Activated CD8-positive, alpha-beta memory T cell treated with anti-CD3 and anti-CD28 coated beads, Interleukin-2, amount 10 ng/mL, durations not matched to agents 7 days and 5 days (primary cell): Measurements from ENCODE around the gene LYPD8. TPM values are rescaled to one million over a fixed set of nuclear protein-coding genes. Genes with fewer than 3 reads are reported as not detected.
"Not testable (repeated sequence)": the region's sequence is repeated elsewhere in the genome, so short reads cannot be mapped to it uniquely, and the experiment has no call there.

Source experiments
- ATAC-seq: fragments of 150-1000 bp; cut with Tn5 transposase; one replicate; pipeline ENCODE4 v1.10.0; 2021; ENCODE audit warnings: moderate library complexity
- CTCF ChIA-PET: fragments of 350-600 bp; sonication (Branson Sonifier 250); formaldehyde crosslinking; loops from one replicate; lab custom pipeline; 2021; ENCODE audit warnings: antibody characterized with exemption; lab: Charles Lee
- DNase-seq: peaks from one replicate; pipeline ENCODE4 v3.0.0-alpha.2; 2020
- H3K27ac Mint-ChIP-seq: one replicate; pipeline ENCODE4 v1.8.0; 2021; ENCODE audit warnings: mild to moderate bottlenecking, mixed read lengths
- H3K27me3 Mint-ChIP-seq: one replicate; pipeline ENCODE4 v1.8.0; 2021; ENCODE audit warnings: mixed read lengths
- H3K36me3 Mint-ChIP-seq: one replicate; pipeline ENCODE4 v1.8.0; 2021; ENCODE audit warnings: mild to moderate bottlenecking, mixed read lengths
- H3K4me1 Mint-ChIP-seq: one replicate; pipeline ENCODE4 v1.8.0; 2021; ENCODE audit warnings: mixed read lengths
- H3K4me3 Mint-ChIP-seq: one replicate; pipeline ENCODE4 v1.8.0; 2021; ENCODE audit warnings: mild to moderate bottlenecking, moderate library complexity, mixed read lengths
- H3K9me3 Mint-ChIP-seq: one replicate; pipeline ENCODE4 v1.8.0; 2022; ENCODE audit warnings: low read depth, mixed read lengths
- total RNA-seq, 2 experiments: library from RNA; stranded (reverse); gene quantifications; one replicate each; pipeline ENCODE4 v1.2.3, GENCODE V29; 2021

Gene LYPD8, protein sequence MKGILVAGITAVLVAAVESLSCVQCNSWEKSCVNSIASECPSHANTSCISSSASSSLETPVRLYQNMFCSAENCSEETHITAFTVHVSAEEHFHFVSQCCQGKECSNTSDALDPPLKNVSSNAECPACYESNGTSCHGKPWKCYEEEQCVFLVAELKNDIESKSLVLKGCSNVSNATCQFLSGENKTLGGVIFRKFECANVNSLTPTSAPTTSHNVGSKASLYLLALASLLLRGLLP
- not detected for total RNA-seq

- Mint-ChIP-seq H3K4me1 (peaks cover 5% of the 10 kb centered on the region), H3K36me3 (no peaks in the 10 kb centered on the region), H3K27ac (no peak within 1 kb of the TSS), H3K27me3 (no peaks in the 10 kb centered on the region), H3K4me3 (no peak within 1 kb of the TSS), H3K9me3 (no peaks in the 10 kb centered on the region)
- ATAC-seq (no peak), DNase-seq (no peak)
- CTCF ChIA-PET, result no interaction called here
These were observed at the start of gene LYPD8 for GRCh38 chr1:248755517-248755916. Gene LYPD8 (minus strand): TSS chr1:248755759. CDS start chr1:248751081, 4,678 bp downstream.

DNA sequence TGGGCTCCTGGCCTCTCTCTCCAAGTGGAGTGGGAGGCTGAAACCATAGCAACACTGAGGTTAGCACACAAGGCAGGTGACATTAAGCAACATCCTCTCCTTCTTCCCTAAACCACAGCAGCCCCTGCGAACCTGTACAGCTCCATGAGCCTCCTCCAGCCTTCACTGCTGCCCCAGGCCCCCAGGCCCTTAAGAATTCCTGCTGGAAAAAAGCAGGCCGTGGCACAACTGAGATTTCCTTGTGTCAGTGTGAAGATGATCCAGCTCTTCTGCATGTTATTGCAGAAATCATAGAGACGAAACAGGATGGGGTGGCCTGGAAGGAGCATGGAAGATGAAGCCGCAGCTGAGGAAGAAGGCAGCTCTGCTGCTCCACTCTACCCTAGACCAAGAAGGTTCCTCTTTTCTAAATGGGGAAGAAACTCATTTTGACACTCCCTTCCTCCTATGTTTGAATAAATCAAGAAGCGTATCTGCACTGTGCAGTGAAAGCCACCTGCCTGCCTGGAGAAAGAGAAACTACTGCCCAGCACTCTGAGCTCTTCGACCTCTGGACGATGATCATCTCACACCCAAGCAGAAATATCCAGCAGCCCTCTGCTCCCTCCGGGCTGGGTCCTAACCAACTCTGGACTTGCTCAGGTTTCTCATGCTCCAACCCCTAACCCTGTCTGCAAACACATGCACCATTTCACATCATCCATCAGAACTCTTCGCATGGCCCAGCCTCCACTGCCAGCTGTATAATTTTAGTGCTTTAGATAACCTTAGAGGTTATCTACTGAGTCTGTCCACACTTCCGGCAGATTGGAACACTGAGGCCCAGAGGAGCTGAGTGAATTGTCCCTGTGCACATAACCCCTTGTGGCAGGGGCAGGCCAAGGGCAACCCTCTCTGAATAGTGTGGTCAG lies 49.5 kb upstream of the LYPD8 start:
- ATAC-seq, result no peak
- CTCF ChIA-PET, result interaction anchor here (1.0 to 1.7 kb wide), 6 partner anchors 10 to 401 kb away, joined by 3 to 6 read pairs (median 4); no protein-coding TSS in a partner anchor
- H3K27me3 Mint-ChIP-seq, result peaks cover 8% of the 10 kb centered on the region
- no peaks in the 10 kb centered on the region for H3K9me3 Mint-ChIP-seq
- H3K4me3 Mint-ChIP-seq, result no peak overlapping the region
- no peak overlapping the region for H3K27ac Mint-ChIP-seq
- no peak for DNase-seq
- no peaks in the 10 kb centered on the region for H3K36me3 Mint-ChIP-seq
- peaks cover 9% of the 10 kb centered on the region for H3K4me1 Mint-ChIP-seq

GRCh38 chr1:248803501-248803900 lies 47.9 kb upstream of the LYPD8 start:
- H3K9me3 Mint-ChIP-seq, H3K4me1 Mint-ChIP-seq, DNase-seq, CTCF ChIA-PET, H3K27ac Mint-ChIP-seq, H3K4me3 Mint-ChIP-seq, ATAC-seq, H3K36me3 Mint-ChIP-seq: not testable (repeated sequence)
- H3K27me3 Mint-ChIP-seq, result peaks cover 17% of the 10 kb centered on the region

GRCh38 chr1:248802454-248802853 lies 46.9 kb upstream of the LYPD8 start:
- H3K27me3 Mint-ChIP-seq, result peaks cover 26% of the 10 kb centered on the region
- no peak overlapping the region for H3K27ac Mint-ChIP-seq
- CTCF ChIA-PET, result no interaction called here
- H3K4me3 Mint-ChIP-seq, result no peak overlapping the region
- ATAC-seq, result no peak
- H3K9me3 Mint-ChIP-seq, result no peaks in the 10 kb centered on the region
- peaks cover 9% of the 10 kb centered on the region for H3K4me1 Mint-ChIP-seq
- DNase-seq, result no peak
- no peaks in the 10 kb centered on the region for H3K36me3 Mint-ChIP-seq

DNA sequence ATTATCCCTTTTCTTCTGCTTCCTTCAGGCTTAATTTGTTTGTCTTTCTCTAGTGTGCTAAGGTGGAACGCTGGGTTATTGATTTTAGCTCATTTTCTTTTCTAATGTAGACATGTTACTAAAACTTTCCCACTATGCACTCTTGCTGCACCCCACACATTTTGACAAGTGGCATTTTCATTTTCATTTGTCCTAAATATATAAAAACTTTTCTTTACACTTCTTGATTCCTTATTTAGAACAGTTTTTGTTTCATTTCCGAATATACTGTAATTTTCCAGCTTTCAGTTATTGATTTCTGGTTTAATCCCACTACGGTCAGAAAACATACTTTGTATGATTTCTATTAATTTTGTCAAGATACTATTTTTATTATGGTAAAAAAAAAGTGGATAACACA lies 44.9 kb upstream of the LYPD8 start:
- ATAC-seq (no peak), DNase-seq (no peak)
- peaks cover 5% of the 10 kb centered on the region for H3K4me1 Mint-ChIP-seq
- no peak overlapping the region for H3K27ac Mint-ChIP-seq
- H3K4me3 Mint-ChIP-seq, result no peak overlapping the region
- CTCF ChIA-PET, result no interaction called here
- peaks cover 39% of the 10 kb centered on the region for H3K27me3 Mint-ChIP-seq
- H3K9me3 Mint-ChIP-seq, result no peaks in the 10 kb centered on the region
- H3K36me3 Mint-ChIP-seq, result no peaks in the 10 kb centered on the region

- Mint-ChIP-seq H3K27me3 (peaks cover 46% of the 10 kb centered on the region), H3K4me3 (no peak overlapping the region), H3K4me1 (peaks cover 4% of the 10 kb centered on the region), H3K9me3 (no peaks in the 10 kb centered on the region), H3K27ac (no peak overlapping the region), H3K36me3 (peaks cover 4% of the 10 kb centered on the region)
- DNase-seq (no peak), ATAC-seq (no peak)
- CTCF ChIA-PET, result no interaction called here
These were observed 43.2 kb upstream of the LYPD8 start for GRCh38 chr1:248798791-248799190.

DNA sequence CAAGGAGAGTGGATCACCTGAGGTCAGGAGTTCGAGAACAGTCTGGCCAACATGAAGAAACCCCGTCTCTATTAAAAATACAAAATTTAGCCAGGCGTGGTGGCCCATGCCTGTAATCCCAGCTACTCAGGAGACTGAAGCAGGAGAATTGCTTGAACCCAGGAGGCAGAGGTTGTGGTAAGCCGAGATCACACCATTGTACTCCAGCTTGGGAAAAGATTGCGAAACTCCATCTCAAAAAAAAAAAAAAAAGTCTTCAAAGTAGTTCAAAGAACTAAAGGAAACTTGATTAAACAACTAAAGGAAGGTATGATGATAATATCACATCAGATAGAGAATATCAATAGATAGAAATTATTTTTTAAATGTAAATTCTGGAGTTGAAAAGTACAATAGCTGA lies 39.1 kb upstream of the LYPD8 start:
- H3K9me3 Mint-ChIP-seq, H3K36me3 Mint-ChIP-seq, ATAC-seq, H3K27ac Mint-ChIP-seq, DNase-seq, H3K4me3 Mint-ChIP-seq: not testable (repeated sequence)
- peaks cover 16% of the 10 kb centered on the region for H3K4me1 Mint-ChIP-seq
- H3K27me3 Mint-ChIP-seq, result peaks cover 44% of the 10 kb centered on the region
- CTCF ChIA-PET, result interaction anchor here (1.2 kb wide), 2 partner anchors 10 to 31 kb away, joined by 4 to 5 read pairs; partner anchors contain the start of gene SH3BP5L

GRCh38 chr1:248793592-248793991 lies 38.0 kb upstream of the LYPD8 start:
- H3K9me3 Mint-ChIP-seq, result no peaks in the 10 kb centered on the region
- H3K27ac Mint-ChIP-seq, result no peak overlapping the region
- DNase-seq, result peak; percentile 66
- H3K36me3 Mint-ChIP-seq, result peaks cover 4% of the 10 kb centered on the region
- CTCF ChIA-PET, result interaction anchor here (1.4 kb wide), 1 partner anchor 12 kb away, joined by 5 read pairs; no protein-coding TSS in a partner anchor
- H3K4me1 Mint-ChIP-seq, result peaks cover 16% of the 10 kb centered on the region
- ATAC-seq, result peak; percentile 93
- H3K27me3 Mint-ChIP-seq, result peaks cover 39% of the 10 kb centered on the region
- no peak overlapping the region for H3K4me3 Mint-ChIP-seq

DNA sequence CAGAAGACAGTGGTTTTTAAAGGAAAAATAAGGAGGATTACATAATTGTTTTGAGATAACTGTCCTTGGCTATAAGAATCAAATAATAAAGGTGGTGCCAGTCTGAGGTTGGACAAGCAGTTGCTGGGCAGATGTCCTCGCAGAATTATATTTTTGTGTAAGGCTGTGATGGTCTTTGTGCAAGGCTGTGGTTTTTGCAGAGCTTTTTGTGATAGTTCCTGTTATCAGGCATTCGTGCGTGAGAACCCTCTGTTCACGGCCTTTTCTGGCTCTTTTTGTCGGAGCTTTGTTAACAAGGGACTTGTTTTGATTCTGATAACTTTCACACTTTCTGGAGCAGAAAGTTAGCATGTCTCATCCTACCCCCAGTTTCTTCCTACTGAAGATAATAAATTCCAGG lies 36.8 kb upstream of the LYPD8 start:
- DNase-seq (no peak), ATAC-seq (no peak)
- Mint-ChIP-seq H3K36me3 (peaks cover 4% of the 10 kb centered on the region), H3K4me1 (peaks cover 16% of the 10 kb centered on the region), H3K27me3 (peaks cover 33% of the 10 kb centered on the region), H3K4me3 (no peak overlapping the region), H3K9me3 (no peaks in the 10 kb centered on the region), H3K27ac (no peak overlapping the region)
- CTCF ChIA-PET, result interaction anchor here (1.4 kb wide), 1 partner anchor 13 kb away, joined by 5 read pairs; no protein-coding TSS in a partner anchor

- no peak for ATAC-seq
- Mint-ChIP-seq H3K27me3 (peaks cover 28% of the 10 kb centered on the region), H3K27ac (no peak overlapping the region), H3K4me3 (no peak overlapping the region), H3K4me1 (peaks cover 24% of the 10 kb centered on the region), H3K9me3 (no peaks in the 10 kb centered on the region), H3K36me3 (peaks cover 4% of the 10 kb centered on the region)
- DNase-seq, result peak; percentile 19
- CTCF ChIA-PET, result no interaction called here
These were observed 35.5 kb upstream of the LYPD8 start for GRCh38 chr1:248791010-248791409.

DNA sequence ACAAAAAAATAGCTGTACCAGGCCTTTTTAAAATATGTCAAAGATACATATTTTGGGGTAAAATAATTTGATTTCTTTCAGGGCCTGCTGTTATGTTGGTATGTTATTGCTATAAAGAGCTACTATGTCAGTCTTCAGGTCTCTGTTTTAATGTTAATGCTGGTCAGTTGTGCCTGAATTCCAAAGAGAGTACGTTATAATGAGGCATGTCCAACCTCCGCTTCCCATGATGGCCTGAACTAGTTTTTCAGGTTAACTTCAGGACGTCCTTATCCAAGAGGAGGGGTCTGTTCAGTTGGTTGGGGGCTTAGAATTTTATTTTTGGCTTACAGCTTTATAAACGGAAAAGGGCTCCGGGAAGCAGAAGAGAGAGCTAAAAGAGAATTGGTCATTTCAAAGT lies 34.9 kb upstream of the LYPD8 start:
- H3K9me3 Mint-ChIP-seq, result no peaks in the 10 kb centered on the region
- H3K27me3 Mint-ChIP-seq, result peaks cover 27% of the 10 kb centered on the region
- ATAC-seq (no peak), DNase-seq (no peak)
- H3K36me3 Mint-ChIP-seq, result peaks cover 4% of the 10 kb centered on the region
- no peak overlapping the region for H3K4me3 Mint-ChIP-seq
- CTCF ChIA-PET, result interaction anchor here (1.3 kb wide), 1 partner anchor 16 kb away, joined by 3 read pairs; no protein-coding TSS in a partner anchor
- peaks cover 29% of the 10 kb centered on the region for H3K4me1 Mint-ChIP-seq
- H3K27ac Mint-ChIP-seq, result no peak overlapping the region

DNA sequence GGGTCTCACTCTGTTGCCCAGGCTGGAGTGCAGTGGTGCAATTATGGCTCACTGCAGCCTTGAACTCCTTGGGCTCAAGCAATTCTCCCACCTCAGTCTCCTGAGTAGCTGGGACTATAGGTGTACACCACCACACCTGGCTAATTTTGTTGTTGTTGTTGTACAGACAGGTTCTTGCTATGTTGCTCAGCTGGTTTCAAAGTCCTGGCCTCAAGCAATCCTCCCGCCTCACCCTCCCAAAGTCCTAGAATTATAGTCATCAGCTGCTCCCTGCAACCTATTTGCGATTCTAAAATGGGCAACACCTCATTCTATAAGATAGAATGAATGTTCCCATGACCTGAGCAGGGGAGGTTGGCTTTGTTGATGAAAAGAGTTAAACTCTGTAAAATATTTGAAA lies 33.8 kb upstream of the LYPD8 start:
- CTCF ChIA-PET, result interaction anchor here (0.6 to 1.3 kb wide), 2 partner anchors 17 to 30 kb away, joined by 3 to 5 read pairs; no protein-coding TSS in a partner anchor
- Mint-ChIP-seq H3K27me3 (peaks cover 23% of the 10 kb centered on the region), H3K4me1 (peaks cover 29% of the 10 kb centered on the region)
- not testable (repeated sequence) for ATAC-seq, H3K27ac Mint-ChIP-seq, H3K4me3 Mint-ChIP-seq, H3K36me3 Mint-ChIP-seq, H3K9me3 Mint-ChIP-seq
- peak; percentile 2 for DNase-seq

GRCh38 chr1:248788327-248788726 lies 32.8 kb upstream of the LYPD8 start:
- H3K36me3 Mint-ChIP-seq, result no peaks in the 10 kb centered on the region
- DNase-seq, result peak; percentile 18
- H3K27ac Mint-ChIP-seq, result no peak overlapping the region
- no peak overlapping the region for H3K4me3 Mint-ChIP-seq
- H3K4me1 Mint-ChIP-seq, result peaks cover 21% of the 10 kb centered on the region
- peaks cover 18% of the 10 kb centered on the region for H3K27me3 Mint-ChIP-seq
- no peak for ATAC-seq
- H3K9me3 Mint-ChIP-seq, result no peaks in the 10 kb centered on the region
- CTCF ChIA-PET, result no interaction called here
